OCI-LY1 (cell line): ENCODE measurements around the gene NOL6.

Source experiments
- EZH2 ChIP-seq: fragments of 200-600 bp; sonication (generic), shearing (Covaris generic); IDR thresholded peaks from 2 replicates; pipeline ENCODE4 v1.8.0; 2017; ENCODE audit warnings: borderline replicate concordance, mixed run types, mild to moderate bottlenecking, antibody characterized with exemption, low read length, moderate library complexity, mixed read lengths
- TF ChIP-seq, protein P1 (sequence below): fragments of 200-600 bp; sonication (generic), shearing (Covaris generic); IDR thresholded peaks from 2 replicates; pipeline ENCODE4 v1.5.1; 2017; ENCODE audit warnings: mild to moderate bottlenecking, antibody characterized with exemption, low read length, moderate library complexity, mixed read lengths

DNA sequence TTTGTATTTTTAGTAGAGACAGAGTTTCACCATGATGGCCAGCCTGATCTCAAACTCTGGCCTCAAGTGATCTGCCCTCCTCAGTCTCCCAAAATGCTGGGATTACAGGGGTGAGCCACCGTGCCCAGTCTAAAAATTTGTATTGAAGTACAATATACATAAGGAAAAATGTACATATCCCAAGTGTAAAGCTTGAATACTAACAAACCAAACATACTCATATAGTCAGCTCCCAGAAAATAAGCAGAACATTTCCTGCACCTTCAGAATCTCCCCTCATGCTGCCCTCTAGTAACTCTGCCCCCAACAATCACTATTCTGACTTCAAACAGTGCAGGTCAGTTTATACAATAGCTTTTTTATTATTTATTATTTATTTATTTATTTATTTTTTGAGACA is 1.6 kb upstream of the NOL6 start:
- TF ChIP-seq, protein P1, sequence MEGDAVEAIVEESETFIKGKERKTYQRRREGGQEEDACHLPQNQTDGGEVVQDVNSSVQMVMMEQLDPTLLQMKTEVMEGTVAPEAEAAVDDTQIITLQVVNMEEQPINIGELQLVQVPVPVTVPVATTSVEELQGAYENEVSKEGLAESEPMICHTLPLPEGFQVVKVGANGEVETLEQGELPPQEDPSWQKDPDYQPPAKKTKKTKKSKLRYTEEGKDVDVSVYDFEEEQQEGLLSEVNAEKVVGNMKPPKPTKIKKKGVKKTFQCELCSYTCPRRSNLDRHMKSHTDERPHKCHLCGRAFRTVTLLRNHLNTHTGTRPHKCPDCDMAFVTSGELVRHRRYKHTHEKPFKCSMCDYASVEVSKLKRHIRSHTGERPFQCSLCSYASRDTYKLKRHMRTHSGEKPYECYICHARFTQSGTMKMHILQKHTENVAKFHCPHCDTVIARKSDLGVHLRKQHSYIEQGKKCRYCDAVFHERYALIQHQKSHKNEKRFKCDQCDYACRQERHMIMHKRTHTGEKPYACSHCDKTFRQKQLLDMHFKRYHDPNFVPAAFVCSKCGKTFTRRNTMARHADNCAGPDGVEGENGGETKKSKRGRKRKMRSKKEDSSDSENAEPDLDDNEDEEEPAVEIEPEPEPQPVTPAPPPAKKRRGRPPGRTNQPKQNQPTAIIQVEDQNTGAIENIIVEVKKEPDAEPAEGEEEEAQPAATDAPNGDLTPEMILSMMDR, result no peak
- TF ChIP-seq EZH2, result no peak
